Activated gamma-delta T cell (primary cell): Measurements from ENCODE around the gene F2RL2.

Source experiments
- DNase-seq: peaks from one replicate; lab custom pipeline; 2025; lab: John Stamatoyannopoulos, UW

The F2RL2 gene

GRCh38 chr5:76583163-76584047, 39.8 kb downstream of the F2RL2 start:
- no peak for DNase-seq

- DNase-seq: no peak
Measured at GRCh38 chr5:76582230-76583162, 40.7 kb downstream of the F2RL2 start.

GRCh38 chr5:76580981-76581380, 42.2 kb downstream of the F2RL2 start:
- DNase-seq: no peak

DNA sequence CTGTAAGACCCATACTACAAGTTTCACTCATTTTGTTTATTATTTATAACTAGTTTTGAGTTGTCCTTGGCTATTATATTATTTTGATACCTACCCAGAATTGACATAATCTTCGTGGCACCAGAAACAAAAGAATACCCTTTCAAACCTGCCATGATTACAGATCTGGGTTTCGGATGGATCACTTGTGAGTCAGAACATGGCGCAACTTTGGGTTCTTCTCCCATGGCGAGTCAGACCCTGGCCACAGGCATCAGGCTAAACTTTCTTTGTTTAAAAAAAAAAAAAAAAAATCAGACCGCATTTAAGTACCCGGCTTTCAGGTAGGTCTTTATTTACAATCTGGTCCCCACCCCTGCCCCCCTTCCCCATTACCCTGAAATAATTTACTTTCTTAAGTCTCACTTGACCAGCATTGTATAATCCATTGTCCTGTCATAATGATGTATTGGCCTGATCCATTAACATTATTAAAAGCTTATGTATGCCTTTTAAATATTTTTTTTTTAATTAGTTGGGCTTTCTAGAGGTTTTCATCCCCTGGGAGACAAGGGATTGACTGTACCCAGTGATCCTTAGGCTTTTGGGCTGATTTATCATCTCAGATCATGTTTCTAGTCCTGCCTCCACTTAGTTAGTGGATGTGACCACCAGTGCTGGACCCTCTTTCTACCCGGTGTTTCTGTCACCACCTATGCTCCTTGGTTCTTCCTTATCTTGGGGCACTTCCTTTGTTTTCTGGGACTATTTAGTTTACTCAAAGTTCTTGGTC, 43.9 kb downstream of the F2RL2 start:
- DNase-seq: no peak

DNA sequence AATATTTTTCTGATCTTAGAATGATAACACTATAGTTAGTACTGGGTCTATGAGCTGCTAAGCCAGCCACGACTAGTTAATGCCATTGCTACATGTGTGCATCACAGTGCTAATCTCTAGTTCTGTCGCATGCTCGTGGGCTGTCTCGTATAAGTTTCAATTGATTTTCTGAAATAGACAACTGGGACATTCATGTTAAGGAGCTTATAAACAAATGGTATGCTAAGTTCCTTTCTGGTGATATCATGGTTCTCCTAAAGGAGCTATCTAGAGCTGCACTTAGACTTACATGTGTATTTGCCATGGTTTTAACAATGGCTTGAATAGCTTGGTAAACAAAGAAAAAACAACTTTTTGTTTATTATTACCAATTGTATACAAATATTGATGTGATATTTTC, 46.2 kb downstream of the F2RL2 start:
- DNase-seq: no peak

DNA sequence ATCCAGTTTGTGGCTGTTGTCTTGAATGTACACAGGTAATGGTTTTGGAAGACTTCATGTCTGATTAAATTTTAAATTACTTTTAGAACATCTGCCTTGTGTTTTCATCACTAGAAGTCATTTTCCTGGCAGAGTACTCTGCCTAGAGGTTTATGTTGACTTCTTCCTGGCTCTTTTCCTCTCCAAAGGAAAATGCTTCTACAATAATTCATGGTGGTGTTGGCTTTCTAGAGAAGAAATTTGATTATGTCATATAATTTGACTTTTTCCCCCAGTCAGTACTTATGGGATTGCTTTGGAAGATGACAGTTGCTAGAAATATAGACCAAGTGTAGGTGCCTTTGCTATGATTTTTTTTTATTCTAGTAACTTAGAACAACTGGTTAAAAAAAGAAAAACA, 46.8 kb downstream of the F2RL2 start:
- no peak for DNase-seq

DNA sequence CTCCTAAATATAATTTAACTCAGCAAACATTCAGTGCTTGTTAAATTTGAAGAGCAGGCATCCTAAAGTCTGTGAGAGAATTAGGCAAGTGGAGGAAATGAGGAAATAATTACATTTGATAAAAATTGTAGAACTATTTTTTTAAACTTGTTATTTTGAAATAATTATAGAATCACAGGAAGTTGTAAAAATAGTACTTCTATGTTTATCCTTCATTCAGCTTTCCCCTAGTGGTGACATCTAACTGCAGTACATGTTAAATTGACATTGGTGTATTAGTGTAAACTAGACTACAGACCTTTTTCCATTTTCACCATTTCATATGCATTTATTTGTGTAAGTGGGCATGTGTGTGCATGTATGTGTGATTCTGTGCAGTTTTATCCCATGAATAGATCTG, 51.6 kb downstream of the F2RL2 start:
- no peak for DNase-seq

- no peak for DNase-seq
Measured at GRCh38 chr5:76570153-76570552, 53.0 kb downstream of the F2RL2 start.
